Measurements from ENCODE around the gene GATAD2B.

The GATAD2B gene

DNA sequence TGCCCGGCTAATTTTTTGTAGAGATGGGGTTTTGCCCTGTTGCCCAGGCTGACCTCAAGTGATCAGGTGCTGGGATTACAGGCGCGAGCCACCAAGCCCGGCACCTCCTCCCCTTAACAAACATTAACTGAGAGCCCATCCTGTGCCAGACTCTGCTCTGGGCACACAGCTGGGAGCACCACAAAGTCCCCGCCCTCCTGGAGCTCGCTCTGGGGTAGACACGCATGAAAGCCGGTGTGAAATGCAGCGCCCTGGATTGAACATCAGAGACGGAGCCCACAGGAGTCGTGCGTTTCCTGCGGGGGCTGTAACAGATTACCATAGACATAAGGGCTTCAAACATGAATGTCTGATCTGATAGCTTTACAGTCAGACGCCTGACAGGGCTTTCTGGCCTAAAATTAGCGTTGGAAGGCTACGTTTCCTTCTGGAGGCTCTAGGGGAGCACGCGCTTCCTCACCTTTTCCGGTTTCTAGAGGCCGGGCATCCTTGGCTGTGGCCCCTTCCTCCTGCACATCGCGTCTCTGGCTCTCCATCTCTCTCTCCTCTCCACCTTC lies 133.2 kb downstream of the GATAD2B start:
- TF ChIP-seq FOXP2 (optimal IDR thresholded peaks at IDR 0.05; ENCODE audit: borderline replicate concordance, extremely low read depth, extremely low read length, insufficient read depth) (no peak), SIN3A (IDR thresholded peaks at IDR 0.05; ENCODE audit: borderline replicate concordance, insufficient read depth, low read length) (no peak), POLR2AphosphoS5 (IDR thresholded peaks at IDR 0.05; ENCODE audit: low read depth, low read length) (no peak), TAF1 (IDR thresholded peaks at IDR 0.05; ENCODE audit: borderline replicate concordance, insufficient read depth, low read length) (no peak)
- TF ChIP-seq, protein P1, sequence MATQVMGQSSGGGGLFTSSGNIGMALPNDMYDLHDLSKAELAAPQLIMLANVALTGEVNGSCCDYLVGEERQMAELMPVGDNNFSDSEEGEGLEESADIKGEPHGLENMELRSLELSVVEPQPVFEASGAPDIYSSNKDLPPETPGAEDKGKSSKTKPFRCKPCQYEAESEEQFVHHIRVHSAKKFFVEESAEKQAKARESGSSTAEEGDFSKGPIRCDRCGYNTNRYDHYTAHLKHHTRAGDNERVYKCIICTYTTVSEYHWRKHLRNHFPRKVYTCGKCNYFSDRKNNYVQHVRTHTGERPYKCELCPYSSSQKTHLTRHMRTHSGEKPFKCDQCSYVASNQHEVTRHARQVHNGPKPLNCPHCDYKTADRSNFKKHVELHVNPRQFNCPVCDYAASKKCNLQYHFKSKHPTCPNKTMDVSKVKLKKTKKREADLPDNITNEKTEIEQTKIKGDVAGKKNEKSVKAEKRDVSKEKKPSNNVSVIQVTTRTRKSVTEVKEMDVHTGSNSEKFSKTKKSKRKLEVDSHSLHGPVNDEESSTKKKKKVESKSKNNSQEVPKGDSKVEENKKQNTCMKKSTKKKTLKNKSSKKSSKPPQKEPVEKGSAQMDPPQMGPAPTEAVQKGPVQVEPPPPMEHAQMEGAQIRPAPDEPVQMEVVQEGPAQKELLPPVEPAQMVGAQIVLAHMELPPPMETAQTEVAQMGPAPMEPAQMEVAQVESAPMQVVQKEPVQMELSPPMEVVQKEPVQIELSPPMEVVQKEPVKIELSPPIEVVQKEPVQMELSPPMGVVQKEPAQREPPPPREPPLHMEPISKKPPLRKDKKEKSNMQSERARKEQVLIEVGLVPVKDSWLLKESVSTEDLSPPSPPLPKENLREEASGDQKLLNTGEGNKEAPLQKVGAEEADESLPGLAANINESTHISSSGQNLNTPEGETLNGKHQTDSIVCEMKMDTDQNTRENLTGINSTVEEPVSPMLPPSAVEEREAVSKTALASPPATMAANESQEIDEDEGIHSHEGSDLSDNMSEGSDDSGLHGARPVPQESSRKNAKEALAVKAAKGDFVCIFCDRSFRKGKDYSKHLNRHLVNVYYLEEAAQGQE (IDR thresholded peaks at IDR 0.05; ENCODE audit: insufficient read depth in 1 of 2, low read depth in 2 of 2, low read length in 2 of 2) = no peak

DNA sequence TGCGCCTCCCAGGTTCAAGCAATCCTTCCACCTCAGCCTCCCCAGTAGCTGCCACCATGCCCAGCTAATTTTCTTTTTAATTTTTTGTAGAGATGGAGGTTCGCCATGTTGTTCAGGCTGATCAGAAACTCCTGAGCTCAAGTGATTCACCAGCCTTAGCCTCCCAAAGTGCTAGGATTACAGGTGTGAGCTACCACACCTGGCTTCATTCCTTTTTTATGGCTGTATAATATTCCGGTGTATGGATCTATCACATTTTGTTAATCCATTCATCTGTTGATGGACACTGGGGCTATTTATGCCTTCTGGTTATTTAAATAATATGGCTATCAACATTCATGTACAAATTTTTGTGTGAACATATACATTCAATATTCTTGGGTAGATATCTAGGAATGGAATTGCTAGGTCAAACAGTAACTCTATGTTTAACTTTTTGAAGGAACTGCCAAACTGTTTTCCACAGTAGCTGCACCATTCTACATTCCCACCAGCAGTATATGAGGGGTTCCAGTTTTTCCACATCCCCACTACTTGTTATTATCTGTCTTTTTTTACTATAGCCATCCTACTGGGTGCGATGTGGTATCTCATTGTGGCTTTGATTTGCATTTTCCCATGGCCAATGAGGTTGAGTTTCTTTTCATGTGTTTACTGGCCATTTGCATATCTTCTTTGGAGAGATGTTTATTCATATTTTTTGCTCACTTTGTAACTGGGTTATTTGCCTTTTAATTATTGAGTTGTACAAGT lies 136.6 kb downstream of the GATAD2B start:
- TF ChIP-seq, protein P1 (IDR thresholded peaks at IDR 0.05; ENCODE audit: insufficient read depth in 1 of 2, low read depth in 2 of 2, low read length in 2 of 2) = no peak
- TF ChIP-seq POLR2AphosphoS5 (IDR thresholded peaks at IDR 0.05; ENCODE audit: low read depth, low read length) (no peak), FOXP2 (optimal IDR thresholded peaks at IDR 0.05; ENCODE audit: borderline replicate concordance, extremely low read depth, extremely low read length, insufficient read depth) (no peak), SIN3A (IDR thresholded peaks at IDR 0.05; ENCODE audit: borderline replicate concordance, insufficient read depth, low read length) (no peak), TAF1 (IDR thresholded peaks at IDR 0.05; ENCODE audit: borderline replicate concordance, insufficient read depth, low read length) (no peak)

DNA sequence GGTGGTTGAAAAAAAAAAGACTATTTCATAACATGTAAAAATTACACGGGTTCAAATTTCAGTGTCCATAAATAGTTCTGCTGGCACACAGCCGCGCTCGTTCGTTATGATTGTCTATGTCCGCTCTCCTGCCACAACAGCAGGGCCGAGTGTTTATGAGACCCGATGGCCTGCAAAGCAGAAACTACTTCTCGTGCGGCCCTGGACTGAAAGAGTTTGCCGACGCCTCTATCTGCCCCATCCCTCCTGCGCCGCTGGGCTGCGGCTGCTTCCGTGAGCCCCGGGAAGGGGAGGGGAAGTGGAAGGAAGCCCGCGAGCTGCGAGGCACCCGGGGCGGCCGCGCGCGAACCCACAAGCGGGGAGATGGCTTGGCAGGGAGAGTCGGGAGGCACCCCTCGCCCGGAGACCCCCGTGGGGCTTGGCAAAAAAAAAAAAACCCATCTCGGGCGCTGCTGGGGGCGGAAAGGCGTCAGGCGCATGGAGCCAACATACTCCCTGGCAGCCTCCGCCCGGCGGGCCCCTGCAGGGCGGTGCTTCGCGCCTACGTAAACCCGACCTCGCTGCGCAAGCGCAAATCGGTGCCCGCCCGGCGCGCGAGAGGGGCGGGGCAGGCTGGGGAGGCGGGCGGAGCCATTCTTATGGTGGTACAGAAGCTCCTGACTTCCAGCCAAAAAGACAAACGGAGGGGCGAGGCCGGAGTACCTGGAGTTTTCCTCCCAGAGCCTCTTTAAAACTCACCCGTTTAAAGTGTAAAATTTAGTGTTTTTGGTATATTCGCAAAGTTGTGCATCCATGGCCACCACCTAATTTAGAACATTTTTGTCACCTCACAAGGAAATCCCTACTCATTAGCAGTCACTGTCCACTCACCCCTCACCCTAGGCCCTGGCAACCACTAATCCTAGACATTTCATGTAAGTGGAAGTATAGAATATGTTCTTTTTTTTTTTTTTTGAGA lies 139.3 kb downstream of the GATAD2B start:
- peak; percentile 97 for TF ChIP-seq POLR2AphosphoS5 (IDR thresholded peaks at IDR 0.05; ENCODE audit: low read depth, low read length)
- peak; percentile 68; the same call in 1 of the 2 replicates for TF ChIP-seq TAF1 (IDR thresholded peaks at IDR 0.05; ENCODE audit: borderline replicate concordance, insufficient read depth, low read length)
- 0 out of 2 replicates have a peak, but pooled peaks have one; percentile 12 for TF ChIP-seq SIN3A (IDR thresholded peaks at IDR 0.05; ENCODE audit: borderline replicate concordance, insufficient read depth, low read length)
- TF ChIP-seq, protein P1 (IDR thresholded peaks at IDR 0.05; ENCODE audit: insufficient read depth in 1 of 2, low read depth in 2 of 2, low read length in 2 of 2) = no peak; a peak in 1 of 4 replicates
- peak; percentile 60 for TF ChIP-seq FOXP2 (optimal IDR thresholded peaks at IDR 0.05; ENCODE audit: borderline replicate concordance, extremely low read depth, extremely low read length, insufficient read depth)

DNA sequence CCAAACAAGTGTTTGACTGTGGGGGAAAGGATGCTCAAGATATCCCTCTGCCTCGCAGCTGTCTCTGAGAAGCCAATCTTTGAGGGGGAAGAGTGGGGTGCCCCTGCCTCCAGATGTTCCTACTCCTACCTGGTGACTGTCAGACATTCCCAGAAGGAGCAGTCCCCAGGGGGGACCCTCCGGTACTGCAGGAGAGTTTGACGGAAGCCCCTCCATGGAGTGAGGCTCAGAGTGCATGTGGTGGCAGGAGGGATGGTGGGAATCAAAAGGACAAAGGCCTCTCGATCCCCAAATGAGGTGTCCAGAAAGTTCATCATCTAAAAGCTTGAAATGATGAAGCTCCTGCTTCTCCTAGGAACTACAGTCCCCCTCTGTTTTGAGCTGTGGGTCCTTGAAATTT lies 142.2 kb downstream of the GATAD2B start:
- TF ChIP-seq, protein P1 (IDR thresholded peaks at IDR 0.05; ENCODE audit: insufficient read depth in 1 of 2, low read depth in 2 of 2, low read length in 2 of 2) = no peak
- TF ChIP-seq SIN3A (IDR thresholded peaks at IDR 0.05; ENCODE audit: borderline replicate concordance, insufficient read depth, low read length) = no peak
- no peak for TF ChIP-seq POLR2AphosphoS5 (IDR thresholded peaks at IDR 0.05; ENCODE audit: low read depth, low read length)
- TF ChIP-seq TAF1 (IDR thresholded peaks at IDR 0.05; ENCODE audit: borderline replicate concordance, insufficient read depth, low read length) = no peak
- TF ChIP-seq FOXP2 (optimal IDR thresholded peaks at IDR 0.05; ENCODE audit: borderline replicate concordance, extremely low read depth, extremely low read length, insufficient read depth) = no peak

Data from PFSK-1 (cell line).